Liver (tissue), 9 donors: ENCODE measurements around the gene DNAI2. TPM values are rescaled to one million over a fixed set of nuclear protein-coding genes. Genes with fewer than 3 reads are reported as not detected.

Experiments
- DNase-seq: peaks from one replicate; pipeline ENCODE4 v3.0.0-alpha.2; 2017; ENCODE audit warnings: low spot score
- H3K27ac ChIP-seq, 2 donors: one replicate each; pipeline ENCODE4 v1.7.0; 2013; ENCODE audit warnings: inconsistent platforms in 2 of 2, low read length in 2 of 2, control low read depth in 1 of 2, low read depth in 1 of 2, mild to moderate bottlenecking in 1 of 2
- H3K27me3 ChIP-seq, 4 donors: one replicate each; pipeline versions ENCODE4 v1.6.1 to v1.7.0; 2013; ENCODE audit warnings: low read length in 3 of 4, inconsistent platforms in 1 of 4, mild to moderate bottlenecking in 1 of 4, moderate library complexity in 1 of 4; ENCODE audit not compliant: control insufficient read depth in 4 of 4, insufficient read depth in 4 of 4
- H3K36me3 ChIP-seq, 4 donors: one replicate each; pipeline versions ENCODE4 v1.6.1 to v1.7.0; 2013; ENCODE audit warnings: low read length in 3 of 4, mild to moderate bottlenecking in 3 of 4, low read depth in 1 of 4, moderate library complexity in 1 of 4; ENCODE audit not compliant: control insufficient read depth in 4 of 4, insufficient read depth in 3 of 4
- H3K4me1 ChIP-seq, 4 donors: one replicate each; pipeline versions ENCODE4 v1.6.1 to v1.7.0; 2013; ENCODE audit warnings: low read length in 3 of 4, mild to moderate bottlenecking in 3 of 4, moderate library complexity in 1 of 4; ENCODE audit not compliant: control insufficient read depth in 4 of 4, insufficient read depth in 4 of 4
- H3K4me3 ChIP-seq, 3 donors: one replicate each; pipeline versions ENCODE4 v1.6.1 to v1.7.0; 2013; ENCODE audit warnings: low read length in 3 of 3, control low read depth in 1 of 3, low read depth in 1 of 3, mild to moderate bottlenecking in 1 of 3
- H3K9ac ChIP-seq, 2 donors: one replicate each; pipeline ENCODE4 v1.7.0; 2013; ENCODE audit warnings: low read length in 2 of 2, mild to moderate bottlenecking in 2 of 2, moderate library complexity in 2 of 2, control low read depth in 1 of 2, low read depth in 1 of 2
- H3K9me3 ChIP-seq, 4 donors: one replicate each; pipeline versions ENCODE4 v1.6.1 to v1.7.0; 2013; ENCODE audit warnings: low read length in 3 of 4; ENCODE audit not compliant: control insufficient read depth in 4 of 4
- CTCF ChIP-seq: fragments of 150-350 bp; IDR thresholded peaks from 2 replicates; pipeline ENCODE4 v1.5.1; 2017; ENCODE audit warnings: improper control_type of control experiment, low read depth, low read length; ENCODE audit not compliant: missing input control
- EGR1 ChIP-seq, 2 donors: IDR thresholded peaks; 2 replicates each; pipeline ENCODE4 v1.6.1; 2016 to 2018; ENCODE audit warnings: antibody characterized with exemption in 2 of 2, low read depth in 2 of 2
- FOXA1 ChIP-seq: IDR thresholded peaks from 2 replicates; pipeline ENCODE4 v1.6.1; 2016; ENCODE audit warnings: antibody characterized with exemption
- GABPA ChIP-seq, 2 donors: IDR thresholded peaks in 1 of 2; conservative IDR thresholded peaks in 1 of 2; 2 replicates each; pipeline ENCODE4 v1.6.1; 2016; ENCODE audit warnings: antibody characterized with exemption in 2 of 2, mild to moderate bottlenecking in 1 of 2, moderate library complexity in 1 of 2
- HNF4A ChIP-seq, 2 donors: conservative IDR thresholded peaks; 2 replicates each; pipeline ENCODE4 v1.6.1; 2016; ENCODE audit warnings: antibody characterized with exemption in 2 of 2, mild to moderate bottlenecking in 2 of 2
- HNF4G ChIP-seq: IDR thresholded peaks from 2 replicates; pipeline ENCODE4 v1.6.1; 2016; ENCODE audit warnings: antibody characterized with exemption
- JUND ChIP-seq, 2 donors: IDR thresholded peaks; 2 replicates each; pipeline ENCODE4 v1.6.1; 2016; ENCODE audit warnings: antibody characterized with exemption in 2 of 2
- MAX ChIP-seq: IDR thresholded peaks from 2 replicates; pipeline ENCODE4 v1.6.1; 2016; ENCODE audit warnings: antibody characterized with exemption
- NR2F2 ChIP-seq: IDR thresholded peaks from 2 replicates; pipeline ENCODE4 v1.6.1; 2016; ENCODE audit warnings: antibody characterized with exemption
- REST ChIP-seq: IDR thresholded peaks from 2 replicates; pipeline ENCODE4 v1.6.1; 2016; ENCODE audit warnings: antibody characterized with exemption, mild to moderate bottlenecking
- RXRA ChIP-seq, 2 donors: IDR thresholded peaks; 2 replicates each; pipeline ENCODE4 v1.6.1; 2017 to 2018; ENCODE audit warnings: antibody characterized with exemption in 2 of 2, mild to moderate bottlenecking in 1 of 2
- TAF1 ChIP-seq: conservative IDR thresholded peaks from 2 replicates; pipeline ENCODE4 v1.6.1; 2016; ENCODE audit warnings: antibody characterized with exemption, mild to moderate bottlenecking
- YY1 ChIP-seq: IDR thresholded peaks from 2 replicates; pipeline ENCODE4 v1.6.1; 2016; ENCODE audit warnings: antibody characterized with exemption, mild to moderate bottlenecking
- ZBTB33 ChIP-seq: IDR thresholded peaks from 2 replicates; pipeline ENCODE4 v1.6.1; 2016; ENCODE audit warnings: antibody characterized with exemption
- WGBS: extraction: QIAGEN DNeasy Blood & Tissue Kit; methylation state at CpG from one replicate; pipeline ENCODE4 v1.1.7; 2013; 5-methylcytosine and 5-hydroxymethylcytosine counted together
- polyA plus RNA-seq, 2 donors: library from polyadenylated mRNA; stranded (reverse) in 1 of 2; unstranded in 1 of 2; fragments of 200-250 nt in 1 of 2; fragments of >200 nt in 1 of 2; fragmentation: Nextera tagmentation in 1 of 2; extraction: Ambion mirVana in 1 of 2; gene quantifications; one replicate each; pipeline versions ENCODE4 v1.2.1 to v1.2.3, GENCODE V29; 2013 to 2015
- total RNA-seq, 2 donors: library from RNA; depleted of rRNA; stranded (reverse); fragments of >200 nt; gene quantifications; one replicate each; pipeline ENCODE4 v1.2.3, GENCODE V29; 2014
- donor health status: healthy.
- donor health status: healthy.
- donor health status: healthy.
- donor health status: healthy.
- donor health status: healthy.

Gene DNAI2
- total and polyA plus RNA-seq, 4 donors, result not detected

- no peak overlapping the region for H3K4me3 ChIP-seq
- DNase-seq, result no peak
- 54% methylated on average over 10 of the region's 10 CpGs for WGBS
- no peak overlapping the region for H3K9ac ChIP-seq
- no peaks in the 10 kb centered on the region for H3K4me1 ChIP-seq
- TF ChIP-seq ZBTB33 (no peak), MAX (no peak), NR2F2 (no peak), TAF1 (no peak), CTCF (no peak), REST (no peak), JUND (IDR thresholded peaks at IDR 0.05) (no peak), HNF4G (no peak), EGR1 (IDR thresholded peaks at IDR 0.05; ENCODE audit: low read depth in 2 of 2) (no peak), FOXA1 (no peak), HNF4A (conservative IDR thresholded peaks at IDR 0.05) (no peak), GABPA (IDR thresholded peaks at IDR 0.05 in 1 of 2, conservative IDR thresholded peaks at IDR 0.05 in 1 of 2) (no peak)
- H3K36me3 ChIP-seq, result no peaks in the 10 kb centered on the region
- H3K9me3 ChIP-seq, result no peaks in the 10 kb centered on the region
- H3K27me3 ChIP-seq, result no peaks in the 10 kb centered on the region
- no peak overlapping the region for H3K27ac ChIP-seq
Observed at GRCh38 chr17:74239172-74239571, 34.9 kb upstream of the DNAI2 start.

- Histone ChIP-seq H3K27me3 (no peaks in the 10 kb centered on the region), H3K9me3 (no peaks in the 10 kb centered on the region), H3K36me3 (no peaks in the 10 kb centered on the region), H3K27ac (no peak overlapping the region), H3K9ac (no peak overlapping the region), H3K4me1 (no peaks in the 10 kb centered on the region), H3K4me3 (no peak overlapping the region)
- WGBS, result 73% methylated on average over 11 of the region's 11 CpGs
- TF ChIP-seq EGR1 (IDR thresholded peaks at IDR 0.05; ENCODE audit: low read depth in 2 of 2) (no peak), MAX (no peak), HNF4G (no peak), RXRA (IDR thresholded peaks at IDR 0.05) (no peak), HNF4A (conservative IDR thresholded peaks at IDR 0.05) (no peak), YY1 (no peak), REST (no peak), FOXA1 (no peak), CTCF (no peak)
- no peak for DNase-seq
Observed at GRCh38 chr17:74240618-74241205, 33.3 kb upstream of the DNAI2 start.
